ENCODE results near the gene STIM1.

The STIM1 gene

DNA sequence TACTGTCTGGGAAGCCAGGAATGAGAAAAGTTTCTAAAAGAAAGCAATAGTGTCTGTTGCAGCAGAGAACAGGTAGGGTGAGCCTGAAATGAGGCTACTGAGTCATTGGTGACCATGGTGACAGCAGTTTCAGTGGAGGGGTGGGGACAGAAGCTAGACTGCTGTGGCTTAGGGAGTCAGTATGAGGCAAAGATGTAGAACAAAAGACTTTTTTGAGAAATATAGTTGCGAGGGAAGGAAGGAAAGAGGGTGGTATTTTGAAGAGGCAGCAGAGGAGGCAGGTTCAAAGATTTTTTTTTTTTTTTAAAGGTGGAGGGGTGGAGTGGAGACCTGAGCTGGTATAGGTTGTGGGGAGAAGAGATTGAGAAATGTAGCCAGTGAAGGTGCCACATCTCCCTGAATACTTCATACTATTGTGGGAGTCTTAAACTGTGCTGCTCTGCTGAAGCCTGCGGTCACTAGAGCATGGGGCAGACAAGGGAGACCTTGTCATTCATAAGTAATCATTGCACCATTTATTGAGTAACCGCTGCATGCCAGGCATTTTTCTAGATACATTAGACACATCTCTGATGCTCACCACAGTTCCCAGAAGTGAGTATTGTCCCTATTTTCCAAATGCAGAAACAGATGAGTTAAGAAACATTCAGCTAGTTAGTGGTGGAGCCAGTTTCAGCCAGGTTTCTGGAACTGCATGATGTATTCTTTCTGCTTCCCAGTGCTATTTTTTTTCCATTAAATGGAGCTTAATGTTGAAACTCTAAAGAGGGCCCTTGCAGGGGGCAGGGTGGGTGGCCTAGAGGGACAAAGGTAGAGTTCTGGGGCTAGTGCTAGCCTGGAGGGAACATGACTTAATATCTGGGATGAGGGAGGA, 49.9 kb downstream of the STIM1 start:
- H3K27ac ChIP-seq = peak overlapping the region; percentile 92
- DNase-seq (ENCODE audit: low read depth, low spot score) = peak; percentile 72

DNA sequence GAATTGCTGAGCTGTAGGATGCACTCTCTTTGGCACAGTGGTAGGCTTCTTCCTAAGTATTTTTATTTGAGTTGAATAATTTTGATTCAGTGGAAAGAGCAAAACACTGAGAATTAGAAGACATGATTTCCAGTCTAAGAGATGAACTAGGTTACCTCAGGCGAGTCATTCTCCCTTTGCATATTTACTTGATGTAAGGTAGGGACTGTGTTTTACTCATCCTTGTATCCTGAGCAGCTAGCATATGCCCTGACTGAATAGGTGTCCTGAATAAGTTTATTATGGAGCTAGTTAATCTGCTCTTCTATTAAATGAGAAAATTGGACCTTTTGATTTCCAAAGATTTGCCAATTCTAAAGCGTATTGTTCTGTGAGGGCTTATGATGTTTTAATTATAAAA, 50.7 kb downstream of the STIM1 start:
- DNase-seq (ENCODE audit: low read depth, low spot score) = no peak
- H3K27ac ChIP-seq = peak overlapping the region; percentile 92

DNA sequence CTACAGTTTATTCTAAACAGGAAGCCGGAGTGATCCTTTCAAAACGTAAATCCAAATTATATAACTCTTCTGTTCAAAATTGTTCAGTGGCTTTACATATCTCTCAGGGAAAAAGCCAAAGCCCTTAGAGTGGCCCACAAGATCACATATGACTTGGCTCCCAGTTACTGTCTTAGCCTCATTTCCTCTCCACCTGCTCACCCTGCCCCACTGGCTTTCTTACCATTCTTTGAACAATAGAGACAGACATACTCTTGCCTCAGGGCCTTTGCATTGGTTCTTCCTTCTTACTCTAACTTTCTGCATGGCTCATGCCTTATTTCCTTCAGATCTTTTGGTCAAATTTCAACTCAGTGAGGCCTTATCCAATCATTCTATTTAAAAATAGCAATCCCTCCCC, 52.1 kb downstream of the STIM1 start:
- DNase-seq (ENCODE audit: low read depth, low spot score) = no peak
- H3K27ac ChIP-seq = peak overlapping the region; percentile 92

DNA sequence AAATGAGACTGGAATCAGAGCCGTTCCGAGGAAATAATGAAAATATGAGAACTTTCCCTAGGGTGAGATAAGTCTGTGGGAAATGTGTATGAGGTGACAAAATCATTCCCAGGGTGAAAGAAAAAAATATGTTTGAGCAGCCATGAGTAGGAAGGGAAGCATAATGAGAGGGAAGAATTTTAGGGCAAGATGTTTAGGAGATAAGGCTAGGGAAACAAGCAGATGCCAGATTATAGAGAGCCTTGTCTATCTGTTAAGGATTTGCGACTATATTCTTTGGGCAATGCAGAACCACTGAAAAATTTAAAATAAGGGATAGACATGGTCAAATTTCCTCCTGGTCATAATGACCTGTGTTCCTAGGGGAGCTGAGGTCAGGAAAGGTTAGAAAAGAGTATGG, 54.4 kb downstream of the STIM1 start:
- no peak for DNase-seq (ENCODE audit: low read depth, low spot score)
- H3K27ac ChIP-seq = no peak overlapping the region

DNA sequence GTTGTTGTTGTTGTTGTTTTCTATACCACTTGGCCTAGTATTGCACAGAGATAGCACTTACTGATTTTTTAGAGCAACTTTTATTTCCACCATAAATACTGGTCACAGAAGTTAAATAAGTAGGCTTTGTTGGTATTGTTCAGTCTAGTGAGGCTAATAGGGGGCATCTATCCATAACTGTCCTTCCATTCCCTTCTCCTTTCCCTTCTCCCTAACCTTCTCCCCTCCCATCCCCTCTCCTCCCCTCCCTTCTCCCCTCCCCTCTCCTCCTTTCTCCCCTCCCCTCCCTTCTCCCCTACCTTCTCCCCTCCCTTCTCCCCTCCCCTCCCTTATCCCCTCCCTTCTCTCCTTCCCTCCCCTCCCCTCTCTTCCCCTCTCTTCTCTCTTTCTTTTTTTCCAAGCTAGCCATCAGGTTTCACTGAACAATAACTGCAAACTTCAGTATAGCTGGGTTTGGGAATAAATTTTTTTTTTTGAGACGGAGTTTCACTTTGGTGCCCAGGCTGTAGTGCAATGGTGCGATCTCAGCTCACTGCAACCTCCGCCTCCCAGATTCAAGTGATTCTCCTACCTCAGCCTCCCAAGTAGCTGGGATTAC, 56.5 kb downstream of the STIM1 start:
- no peak overlapping the region for H3K27ac ChIP-seq
- DNase-seq (ENCODE audit: low read depth, low spot score) = no peak

DNA sequence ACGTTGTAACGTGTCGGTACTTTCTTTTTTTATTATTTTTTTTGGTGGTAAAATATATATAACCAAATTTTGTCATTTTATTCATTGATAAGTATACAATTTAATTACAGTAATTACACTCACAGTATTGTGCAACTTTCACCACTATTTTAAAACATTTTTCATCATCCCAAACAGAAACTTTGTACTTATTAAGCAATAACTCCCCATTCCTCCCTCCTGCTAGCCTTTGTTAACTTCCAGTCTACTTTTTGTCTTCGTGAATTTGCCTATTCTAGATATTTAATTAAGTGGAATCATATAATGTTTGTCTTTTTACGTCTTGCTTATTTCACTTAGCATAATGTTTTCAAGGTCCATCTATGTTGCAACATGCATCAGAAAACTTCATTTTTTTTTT, 58.5 kb downstream of the STIM1 start:
- no peak overlapping the region for H3K27ac ChIP-seq

DNA sequence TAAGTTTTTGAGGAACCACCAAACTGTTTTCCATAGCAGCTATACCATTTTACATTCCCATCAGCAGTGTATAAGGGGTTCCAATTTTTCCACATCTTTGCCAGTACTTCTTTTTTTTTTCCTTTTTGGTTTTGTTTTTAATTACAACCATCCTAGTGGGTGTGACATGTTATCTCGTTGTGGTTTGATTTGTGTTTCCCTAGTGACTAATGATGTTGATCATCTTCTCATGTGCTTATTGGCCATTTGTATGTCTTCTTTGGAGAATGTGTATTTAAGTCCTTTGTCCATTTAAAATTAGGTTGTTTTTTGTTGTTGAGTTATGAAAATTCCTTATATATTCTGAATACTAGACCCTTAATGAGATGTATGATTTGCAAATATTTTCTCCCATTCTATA, 59.3 kb downstream of the STIM1 start:
- no peak for DNase-seq (ENCODE audit: low read depth, low spot score)
- H3K27ac ChIP-seq = no peak overlapping the region

More for the DNA sequence above, 58.5 kb downstream of the STIM1 start:
- no peak for DNase-seq (ENCODE audit: low read depth, low spot score)

DNA sequence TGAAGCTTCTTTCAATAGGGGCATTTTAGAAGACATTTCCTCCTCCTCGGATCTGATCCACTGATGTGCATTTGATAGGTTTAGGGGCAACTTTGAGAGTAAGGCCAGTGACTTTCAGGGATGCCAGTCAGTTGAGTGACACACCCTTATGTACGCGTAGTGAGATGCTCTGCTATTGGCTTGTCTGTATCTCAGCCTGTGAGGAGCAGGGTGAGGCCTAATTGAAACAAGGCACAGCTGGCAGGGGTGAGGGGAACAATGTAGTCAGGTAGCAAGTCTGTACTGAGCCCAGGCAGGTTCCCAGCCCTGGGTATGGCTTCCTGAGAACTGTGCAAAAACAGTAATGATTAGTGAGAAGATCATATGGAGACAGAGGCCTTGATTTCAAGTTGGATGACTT, 61.5 kb downstream of the STIM1 start:
- peak; percentile 85 for DNase-seq (ENCODE audit: low read depth, low spot score)
- H3K27ac ChIP-seq = peak overlapping the region; percentile 66

DNA sequence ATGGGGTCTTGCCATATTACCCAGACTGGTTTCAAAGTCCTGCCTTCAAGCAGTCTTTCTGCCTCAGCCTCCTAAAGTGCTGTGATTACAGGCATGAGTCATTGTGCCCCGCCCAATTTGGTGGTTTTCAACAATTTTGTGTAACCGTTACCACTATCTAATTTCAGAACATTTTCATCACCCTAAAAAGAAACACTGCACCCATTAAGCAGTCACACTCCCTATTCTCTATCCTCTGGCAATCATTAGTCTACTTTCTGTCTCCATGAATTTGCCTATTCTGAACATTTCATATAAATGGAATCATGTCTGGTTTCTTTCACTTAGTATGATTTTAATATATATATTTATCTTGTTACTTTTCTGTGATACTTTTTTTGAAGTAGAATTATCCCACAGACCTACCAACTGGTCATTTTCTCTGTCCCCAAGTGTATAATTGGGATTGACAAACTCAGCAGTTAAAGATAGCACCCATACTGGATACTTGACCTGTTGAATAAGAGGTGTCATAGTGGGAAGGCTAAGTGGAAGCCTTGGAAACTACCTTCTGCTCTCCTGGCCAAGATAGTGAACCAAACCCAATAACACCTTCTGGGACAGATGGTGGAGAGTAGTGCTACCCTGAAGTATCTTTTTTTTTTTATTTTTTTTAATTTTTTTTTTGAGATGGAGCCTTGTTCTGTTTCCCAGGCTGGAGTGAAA, 64.8 kb downstream of the STIM1 start:
- H3K27ac ChIP-seq = peak overlapping the region; percentile 91

DNA sequence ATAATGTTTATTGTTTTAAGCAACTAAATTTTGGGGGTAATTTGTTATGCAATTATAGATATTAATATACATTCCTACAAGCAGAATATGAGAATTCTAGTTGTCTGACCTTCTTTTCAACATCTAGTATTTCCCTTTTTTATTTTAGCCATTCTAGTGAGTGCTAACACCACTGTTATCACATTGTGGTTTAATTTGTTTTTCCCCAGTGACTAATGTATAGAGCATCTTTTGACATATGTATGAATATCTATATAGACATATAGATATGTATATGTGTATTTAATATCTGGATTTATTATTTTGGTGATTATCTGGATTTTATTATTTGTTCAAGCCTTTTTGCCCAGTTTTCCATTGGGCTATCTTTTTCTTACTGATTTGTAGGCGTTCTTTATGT, 66.6 kb downstream of the STIM1 start:
- H3K27ac ChIP-seq = no peak overlapping the region
- DNase-seq (ENCODE audit: low read depth, low spot score) = no peak

More for the DNA sequence above, 64.8 kb downstream of the STIM1 start:
- DNase-seq (ENCODE audit: low read depth, low spot score) = no peak

DNA sequence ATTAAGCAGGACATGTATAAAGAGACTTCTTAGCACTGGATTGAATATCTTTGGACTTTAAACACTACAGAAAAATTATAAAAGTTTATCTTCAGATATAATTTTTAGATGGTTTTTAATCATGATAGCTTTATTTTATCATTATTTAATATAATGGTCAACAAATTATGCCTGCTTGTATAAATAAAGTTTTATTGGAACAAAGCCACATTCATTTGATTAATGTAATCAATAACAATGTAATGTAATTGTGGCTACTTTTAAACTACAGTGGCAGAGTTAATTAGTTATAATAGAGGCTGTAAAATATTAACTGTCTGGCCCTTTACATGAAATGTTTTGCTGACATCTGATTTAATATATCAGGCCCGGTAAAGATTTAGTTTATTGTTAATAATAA, 70.0 kb downstream of the STIM1 start:
- H3K27ac ChIP-seq = no peak overlapping the region
- DNase-seq (ENCODE audit: low read depth, low spot score) = no peak

DNA sequence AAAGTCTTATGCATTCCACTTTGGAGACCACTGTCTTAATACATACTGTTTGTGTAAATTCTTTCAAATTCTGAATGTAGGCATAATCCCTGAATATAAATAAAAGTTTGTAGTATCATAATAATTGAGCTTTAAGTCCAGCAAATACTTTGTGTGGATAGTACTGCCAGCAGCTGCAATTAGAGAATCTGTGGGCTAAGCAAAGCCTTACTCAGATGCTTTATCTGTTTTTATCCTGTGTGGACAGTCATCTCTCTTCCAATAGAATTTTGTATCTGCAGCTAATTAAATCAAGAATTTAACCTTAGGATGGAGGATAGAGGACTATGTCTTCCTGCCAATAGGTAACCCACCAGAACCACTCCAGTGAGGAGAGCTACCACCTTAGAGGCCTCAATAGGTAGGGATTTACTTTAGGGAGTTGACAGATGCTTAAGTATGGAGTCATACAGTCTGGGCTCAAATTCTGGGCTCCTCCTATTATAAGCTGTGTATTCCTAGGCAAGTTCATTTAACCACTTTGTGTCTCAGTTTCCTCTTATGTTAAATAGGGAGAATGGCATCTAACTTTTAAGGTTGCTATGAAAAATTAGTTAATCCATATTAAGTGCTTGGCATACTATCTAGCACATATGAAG, 71.1 kb downstream of the STIM1 start:
- no peak for DNase-seq (ENCODE audit: low read depth, low spot score)
- H3K27ac ChIP-seq = peak overlapping the region; percentile 6

DNA sequence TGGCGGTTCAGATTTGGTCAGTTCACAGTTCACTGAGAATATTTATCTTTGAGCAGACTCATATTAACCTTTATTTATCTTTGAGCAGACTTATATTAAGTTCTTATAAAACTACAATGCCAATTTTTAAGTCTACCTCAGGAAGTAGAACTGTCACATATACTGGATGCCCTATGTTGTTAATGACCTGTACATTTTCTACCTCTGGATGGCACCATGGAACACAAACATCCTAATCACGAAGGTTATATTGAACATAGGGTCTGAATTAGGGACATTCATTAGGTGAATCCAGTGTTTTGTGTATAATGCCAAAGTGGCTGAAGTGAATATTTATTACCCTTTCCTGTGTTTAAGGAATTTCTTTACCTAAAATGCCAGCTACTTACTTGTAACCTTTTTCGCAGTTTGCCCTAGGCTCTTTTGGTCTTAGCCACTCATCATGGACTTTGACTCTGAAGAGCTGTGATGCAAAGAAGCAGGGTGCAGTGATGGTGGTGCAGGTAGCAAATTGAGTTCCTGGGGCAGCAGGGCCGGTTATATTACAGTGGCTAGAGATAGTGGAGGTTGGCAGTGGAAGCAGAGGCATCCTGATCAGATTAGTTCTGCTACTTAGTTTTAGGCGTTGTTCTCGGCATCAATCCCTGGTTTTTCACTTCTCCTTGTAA, 71.8 kb downstream of the STIM1 start:
- DNase-seq (ENCODE audit: low read depth, low spot score) = no peak
- no peak overlapping the region for H3K27ac ChIP-seq

DNA sequence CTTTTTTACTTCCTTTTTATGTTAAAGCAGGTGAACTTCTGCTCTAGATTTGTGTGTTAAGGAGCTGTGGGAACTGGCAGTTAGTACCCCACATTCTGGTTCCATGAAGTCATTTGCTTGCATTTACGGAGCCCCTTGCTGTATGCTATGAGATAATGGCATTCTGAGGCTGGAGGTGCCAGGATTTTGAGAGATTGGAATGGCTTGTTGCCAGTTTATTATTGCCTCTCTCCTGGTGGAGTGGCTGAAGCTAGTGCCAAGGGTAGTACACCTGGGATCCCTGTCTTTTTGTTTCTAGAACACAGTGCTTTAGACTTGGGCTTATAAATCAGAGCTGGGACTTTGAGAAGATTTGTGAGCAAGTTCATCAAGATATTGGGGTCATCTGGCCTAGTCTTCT, 73.8 kb downstream of the STIM1 start:
- no peak overlapping the region for H3K27ac ChIP-seq
- no peak for DNase-seq (ENCODE audit: low read depth, low spot score)

DNA sequence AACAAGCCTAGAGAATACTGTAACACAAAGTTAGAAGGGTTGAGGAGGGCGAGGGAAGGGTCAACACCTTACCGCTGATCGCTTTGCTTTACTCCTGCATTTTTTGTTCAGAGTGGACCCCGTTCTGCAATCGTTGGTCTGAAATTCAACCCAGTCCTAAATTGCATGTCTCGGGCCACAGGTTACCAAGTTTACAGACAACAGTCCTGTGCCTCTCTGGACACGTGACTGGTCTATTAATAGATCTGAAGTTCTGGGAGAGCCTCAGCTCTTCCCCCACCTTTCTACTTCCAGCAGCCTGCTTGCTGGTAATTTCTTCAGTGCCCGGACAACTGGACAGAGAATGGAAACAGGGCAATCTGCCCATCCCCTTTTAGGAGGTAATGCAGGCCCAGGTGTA, 74.2 kb downstream of the STIM1 start:
- no peak overlapping the region for H3K27ac ChIP-seq
- no peak for DNase-seq (ENCODE audit: low read depth, low spot score)

DNA sequence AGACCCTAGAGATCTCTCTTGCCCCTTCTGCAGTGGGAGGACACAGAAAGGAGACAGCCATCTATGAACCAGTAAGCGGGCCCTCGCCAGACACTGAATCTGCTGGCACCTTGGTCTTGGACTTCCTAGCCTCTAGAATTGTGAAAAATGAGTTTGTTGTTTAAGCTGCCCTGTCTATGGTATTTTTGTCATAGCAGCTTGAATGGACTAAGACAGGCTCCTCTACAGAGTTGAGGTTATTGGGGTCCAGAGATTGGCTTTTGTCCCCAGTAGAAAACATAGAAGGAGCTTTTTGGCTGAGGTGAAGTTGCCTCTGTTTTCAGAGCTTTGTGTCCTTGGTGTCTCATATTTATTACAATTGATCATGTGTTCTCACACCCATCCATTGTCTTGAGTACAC, 77.2 kb downstream of the STIM1 start:
- H3K27ac ChIP-seq = no peak overlapping the region

DNA sequence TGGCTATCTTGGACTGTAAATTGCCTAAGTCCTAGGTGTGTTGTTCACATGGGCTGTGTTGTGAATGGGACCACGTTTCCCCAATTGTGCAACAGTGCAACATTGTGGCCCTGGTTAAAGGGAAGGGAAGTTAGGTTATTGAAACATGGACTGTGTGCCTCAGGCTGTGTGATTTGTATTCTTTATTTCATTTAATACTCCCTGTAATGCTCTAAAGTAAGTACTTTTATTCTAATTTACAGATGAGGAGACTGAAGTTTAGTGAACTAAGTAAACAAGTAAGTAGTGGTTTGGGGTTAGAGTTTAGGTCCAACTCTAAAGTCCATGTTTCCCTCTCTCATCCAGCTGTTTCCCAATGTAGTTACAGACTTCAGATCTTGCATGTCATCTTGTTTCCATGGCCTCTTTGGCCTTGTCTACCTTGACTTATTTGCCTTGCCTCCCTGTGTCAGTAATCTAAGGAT, 77.7 kb downstream of the STIM1 start:
- no peak overlapping the region for H3K27ac ChIP-seq
- no peak for DNase-seq (ENCODE audit: low read depth, low spot score)

More for the DNA sequence above, 77.2 kb downstream of the STIM1 start:
- DNase-seq (ENCODE audit: low read depth, low spot score) = no peak

DNA sequence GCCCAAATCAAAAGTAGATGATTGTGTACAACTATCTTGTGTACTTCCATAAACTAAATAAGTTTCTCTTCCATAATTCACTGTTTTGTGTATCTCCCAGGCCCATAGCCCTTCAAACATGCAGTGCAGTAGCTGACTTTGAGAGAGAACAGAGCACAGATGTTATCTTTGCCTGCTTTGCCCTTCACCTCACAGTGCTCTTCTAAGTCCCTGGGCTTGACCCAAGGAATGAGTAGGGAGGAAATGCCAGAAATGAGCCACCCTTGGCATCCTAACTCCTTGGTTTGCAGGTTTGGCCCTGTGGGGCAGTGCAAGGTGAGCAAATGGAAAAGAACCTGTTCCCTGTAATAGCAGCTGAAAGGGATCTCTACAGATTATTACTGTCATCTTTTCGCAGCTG, 79.2 kb downstream of the STIM1 start:
- DNase-seq (ENCODE audit: low read depth, low spot score) = no peak
- H3K27ac ChIP-seq = no peak overlapping the region

DNA sequence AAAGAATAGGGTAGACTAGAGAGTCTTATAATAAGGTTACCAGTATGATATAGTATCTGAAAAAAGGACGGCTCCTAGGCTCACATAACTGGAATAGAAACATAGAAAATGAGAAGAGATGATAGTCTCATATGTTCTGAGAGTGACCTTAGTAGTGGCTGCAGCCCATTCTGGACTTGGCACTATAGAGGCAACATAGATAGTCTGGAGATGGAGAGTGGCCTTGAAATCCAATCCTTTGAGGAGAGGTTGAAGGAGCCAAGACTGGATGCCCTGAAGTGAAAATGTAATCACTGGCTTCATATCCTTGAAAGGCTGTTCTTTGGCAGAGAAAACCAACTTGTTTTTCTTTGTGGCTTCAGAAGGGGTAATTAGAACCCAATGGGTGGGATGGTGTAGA, 81.1 kb downstream of the STIM1 start:
- no peak for DNase-seq (ENCODE audit: low read depth, low spot score)
- no peak overlapping the region for H3K27ac ChIP-seq

DNA sequence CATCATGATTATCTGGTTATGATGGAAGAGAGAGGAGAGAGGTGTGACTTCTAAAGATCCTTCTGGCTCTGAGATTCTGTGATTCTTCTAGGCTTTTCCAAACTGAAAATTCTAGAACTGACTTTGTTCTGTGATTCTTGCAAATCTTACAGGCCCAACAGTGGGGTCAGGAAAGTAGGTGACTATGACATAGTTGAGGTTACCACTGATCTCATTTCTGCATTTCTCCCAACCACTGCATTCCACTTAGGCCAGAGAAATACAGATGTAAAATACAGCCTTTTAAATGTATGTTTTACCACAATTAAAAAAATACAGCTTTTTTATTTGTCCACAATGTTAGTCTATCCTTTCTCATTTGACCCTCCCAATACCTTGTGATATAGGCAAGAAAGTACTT, 83.7 kb downstream of the STIM1 start:
- H3K27ac ChIP-seq = peak overlapping the region; percentile 8
- no peak for DNase-seq (ENCODE audit: low read depth, low spot score)

Measured in epithelial cell of prostate (primary cell).